ENCODE results near the gene CYP2S1.

The CYP2S1 gene

GRCh38 chr19:41205995-41206394 is 13.0 kb downstream of the CYP2S1 start:
- Histone ChIP-seq H3F3A (ENCODE audit: low read depth) (no peaks in the 10 kb centered on the region), H3K4me3 (ENCODE audit: low read length, poor library complexity, severe bottlenecking) (no peak overlapping the region), H3K4me1 (ENCODE audit: insufficient read depth, low read length, poor library complexity, severe bottlenecking) (no peaks in the 10 kb centered on the region), H3K79me2 (ENCODE audit: insufficient read depth, low read length) (no peaks in the 10 kb centered on the region), H2AFZ (ENCODE audit: low read length) (no peak overlapping the region; the same call in 1 of the 2 replicates), H3K36me3 (ENCODE audit: insufficient read depth, low read length) (no peaks in the 10 kb centered on the region), H4K20me1 (ENCODE audit: insufficient read depth, low read length, poor library complexity, severe bottlenecking) (no peaks in the 10 kb centered on the region), H3K27me3 (ENCODE audit: insufficient read depth, low read length, poor library complexity, severe bottlenecking) (no peaks in the 10 kb centered on the region), H3K9me3 (ENCODE audit: insufficient read depth, low read depth, low read length) (no peaks in the 10 kb centered on the region), H3K4me2 (ENCODE audit: low read depth, low read length, poor library complexity, severe bottlenecking) (no peak overlapping the region), H3K9ac (ENCODE audit: low read depth, low read length, poor library complexity, severe bottlenecking) (no peak overlapping the region), H3K9me2 (replicated peaks; ENCODE audit: low read depth, low read length) (no peaks in the 10 kb centered on the region)
- TF ChIP-seq EZH2phosphoT487 (IDR thresholded peaks at IDR 0.05; ENCODE audit: borderline replicate concordance) (no peak), CTCF (conservative IDR thresholded peaks at IDR 0.05; ENCODE audit: low read length) (peak; percentile 39)

DNA sequence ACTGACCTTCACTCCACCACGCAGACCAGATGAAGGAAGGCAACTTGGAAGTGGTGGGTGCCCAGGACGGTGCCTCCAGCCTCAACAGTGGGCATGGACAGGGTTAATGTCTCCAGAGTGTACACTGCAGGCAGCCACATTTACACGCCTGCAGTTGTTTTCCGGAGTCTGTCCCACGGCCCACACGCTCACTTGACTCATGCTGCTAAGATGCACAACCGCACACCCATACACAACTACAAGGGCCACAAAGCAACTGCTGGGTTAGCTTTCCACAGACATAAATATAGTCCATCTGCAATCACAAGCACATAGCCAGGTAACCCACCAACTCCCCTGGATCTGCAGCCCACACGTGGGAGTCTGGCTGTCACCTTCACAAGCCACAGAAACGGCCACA is 13.4 kb downstream of the CYP2S1 start:
- H3K79me2 ChIP-seq (ENCODE audit: insufficient read depth, low read length): no peaks in the 10 kb centered on the region
- no peaks in the 10 kb centered on the region for H3K9me3 ChIP-seq (ENCODE audit: insufficient read depth, low read depth, low read length)
- H3K9me2 ChIP-seq (replicated peaks; ENCODE audit: low read depth, low read length): no peaks in the 10 kb centered on the region
- no peaks in the 10 kb centered on the region for H3K36me3 ChIP-seq (ENCODE audit: insufficient read depth, low read length)
- H3K4me3 ChIP-seq (ENCODE audit: low read length, poor library complexity, severe bottlenecking): no peak overlapping the region
- H2AFZ ChIP-seq (ENCODE audit: low read length): no peak overlapping the region; the same call in 1 of the 2 replicates
- no peaks in the 10 kb centered on the region for H4K20me1 ChIP-seq (ENCODE audit: insufficient read depth, low read length, poor library complexity, severe bottlenecking)
- H3K9ac ChIP-seq (ENCODE audit: low read depth, low read length, poor library complexity, severe bottlenecking): no peak overlapping the region
- no peak for TF ChIP-seq CTCF (conservative IDR thresholded peaks at IDR 0.05; ENCODE audit: low read length)
- TF ChIP-seq EZH2phosphoT487 (IDR thresholded peaks at IDR 0.05; ENCODE audit: borderline replicate concordance): no peak
- no peaks in the 10 kb centered on the region for H3K4me1 ChIP-seq (ENCODE audit: insufficient read depth, low read length, poor library complexity, severe bottlenecking)
- H3K4me2 ChIP-seq (ENCODE audit: low read depth, low read length, poor library complexity, severe bottlenecking): no peak overlapping the region
- H3K27me3 ChIP-seq (ENCODE audit: insufficient read depth, low read length, poor library complexity, severe bottlenecking): no peaks in the 10 kb centered on the region
- H3F3A ChIP-seq (ENCODE audit: low read depth): no peaks in the 10 kb centered on the region

DNA sequence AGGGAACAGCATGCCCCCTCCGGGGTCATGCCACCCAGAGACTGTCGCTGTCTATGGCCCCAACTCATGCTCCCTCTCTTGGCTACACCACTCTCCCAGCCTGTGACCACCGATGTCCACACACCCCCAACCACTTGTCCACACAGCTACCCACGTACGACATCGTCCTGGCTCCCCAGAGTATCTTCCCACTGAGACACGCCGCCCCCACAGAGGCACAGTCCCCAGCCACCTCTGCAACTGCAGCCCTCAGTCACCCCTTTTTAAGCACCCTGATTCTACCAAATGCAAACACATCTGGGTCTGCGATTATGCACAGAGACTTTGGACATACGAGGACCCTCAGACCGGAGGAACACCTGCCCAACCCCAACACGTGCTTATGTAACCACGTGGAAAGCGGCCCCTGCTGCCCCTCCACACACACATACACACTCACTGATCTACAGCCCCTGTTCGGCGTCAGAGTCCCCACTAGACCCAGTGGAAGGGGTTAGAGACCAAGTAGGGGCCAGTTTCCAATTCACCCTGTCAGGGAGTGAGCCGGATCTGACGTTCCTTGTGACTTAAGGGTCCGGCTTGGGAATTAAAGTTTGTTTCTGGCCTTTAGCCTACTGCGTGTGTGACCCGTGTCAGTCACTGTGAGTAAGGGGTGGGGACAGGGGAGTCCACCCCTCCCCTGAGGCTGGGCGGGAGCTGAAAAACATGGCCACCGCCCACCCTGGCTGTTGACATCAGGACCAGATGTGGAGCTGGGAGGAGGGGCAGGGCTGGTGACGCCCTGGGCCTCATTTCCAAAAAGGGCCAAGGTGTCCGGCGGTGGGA is 14.1 kb downstream of the CYP2S1 start:
- H3K27me3 ChIP-seq (ENCODE audit: insufficient read depth, low read length, poor library complexity, severe bottlenecking): no peaks in the 10 kb centered on the region
- no peaks in the 10 kb centered on the region for H3K36me3 ChIP-seq (ENCODE audit: insufficient read depth, low read length)
- H3K9ac ChIP-seq (ENCODE audit: low read depth, low read length, poor library complexity, severe bottlenecking): no peak overlapping the region
- H3K9me3 ChIP-seq (ENCODE audit: insufficient read depth, low read depth, low read length): no peaks in the 10 kb centered on the region
- no peak overlapping the region for H3K4me3 ChIP-seq (ENCODE audit: low read length, poor library complexity, severe bottlenecking)
- H3K79me2 ChIP-seq (ENCODE audit: insufficient read depth, low read length): no peaks in the 10 kb centered on the region
- no peak overlapping the region for H2AFZ ChIP-seq (ENCODE audit: low read length)
- H3K4me2 ChIP-seq (ENCODE audit: low read depth, low read length, poor library complexity, severe bottlenecking): no peak overlapping the region
- H3F3A ChIP-seq (ENCODE audit: low read depth): no peaks in the 10 kb centered on the region
- H3K4me1 ChIP-seq (ENCODE audit: insufficient read depth, low read length, poor library complexity, severe bottlenecking): no peaks in the 10 kb centered on the region
- H3K9me2 ChIP-seq (replicated peaks; ENCODE audit: low read depth, low read length): no peaks in the 10 kb centered on the region
- no peak for TF ChIP-seq EZH2phosphoT487 (IDR thresholded peaks at IDR 0.05; ENCODE audit: borderline replicate concordance)
- no peak for TF ChIP-seq CTCF (conservative IDR thresholded peaks at IDR 0.05; ENCODE audit: low read length)
- H4K20me1 ChIP-seq (ENCODE audit: insufficient read depth, low read length, poor library complexity, severe bottlenecking): no peaks in the 10 kb centered on the region
